Measurements from ENCODE around the gene BDKRB1.
"Not testable (repeated sequence)": the region's sequence is repeated elsewhere in the genome, so short reads cannot be mapped to it uniquely, and the experiment has no call there.

The BDKRB1 gene

DNA sequence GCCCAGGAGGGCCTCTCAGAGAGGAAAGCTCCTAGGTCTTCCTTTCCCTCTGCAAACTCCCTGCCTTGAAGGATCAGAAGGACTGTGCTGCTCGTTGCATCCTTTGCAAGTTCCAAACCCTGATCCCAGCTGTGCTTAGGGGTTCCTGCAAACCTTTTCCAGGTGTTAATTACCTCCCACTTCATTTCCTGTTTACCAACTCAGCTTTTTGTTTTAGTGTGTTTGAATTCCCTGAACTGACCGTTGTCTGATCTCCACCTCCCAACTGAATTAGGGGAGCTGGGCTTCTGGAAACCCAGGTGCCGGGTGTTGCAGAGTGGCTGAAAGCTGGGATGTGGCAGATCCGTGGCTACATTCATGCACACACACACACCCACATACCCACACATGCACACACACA lies 20.6 kb upstream of the BDKRB1 start:
- DNase-seq: no peak

DNA sequence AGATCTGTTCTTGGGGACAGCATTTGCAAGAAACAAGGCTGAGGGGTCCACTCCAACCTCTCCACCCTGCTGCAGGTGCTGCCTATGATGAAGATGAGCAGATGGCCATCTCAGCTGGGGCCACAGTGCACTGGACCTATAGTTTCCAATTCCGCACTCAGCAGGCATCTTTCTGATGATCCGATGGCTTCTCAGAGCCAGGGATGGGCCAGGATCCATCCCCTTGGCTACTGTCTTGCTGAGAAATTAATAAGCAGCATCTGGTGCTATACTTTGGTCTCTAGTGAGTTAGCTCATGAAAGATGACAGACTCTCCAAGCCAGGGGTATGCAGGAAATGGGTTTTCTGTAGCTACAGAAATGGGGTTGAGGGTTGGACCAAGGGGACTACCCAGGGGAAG lies 18.4 kb upstream of the BDKRB1 start:
- no peak for DNase-seq

DNA sequence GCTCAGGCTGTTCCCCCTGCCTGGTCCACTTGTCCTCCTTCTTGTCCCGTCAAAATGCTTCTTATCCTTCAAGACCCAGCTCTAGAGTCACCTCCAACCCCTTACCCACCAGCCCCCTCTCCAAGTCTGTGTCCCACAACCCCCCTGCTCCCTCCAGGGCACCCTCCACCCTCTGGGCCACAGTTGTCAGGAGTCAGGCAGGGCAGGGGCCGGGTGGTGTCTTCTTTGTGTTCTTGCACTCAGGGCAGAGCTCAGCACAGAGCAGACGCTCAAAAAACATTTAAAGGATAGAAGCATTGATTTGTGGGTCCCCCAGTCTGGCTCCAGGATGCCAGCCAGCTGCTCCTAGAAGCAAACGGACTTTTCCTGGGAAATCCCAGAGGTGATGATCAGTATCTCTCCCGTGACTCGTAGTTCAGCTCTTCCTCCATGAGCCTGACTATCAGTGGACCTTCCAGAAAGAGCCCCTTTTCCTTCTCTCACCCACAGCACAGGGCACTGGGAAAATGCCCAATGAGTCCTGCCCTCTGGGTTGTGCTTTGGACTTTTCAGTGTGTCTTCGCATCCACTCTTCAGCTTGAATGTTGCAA lies 17.2 kb upstream of the BDKRB1 start:
- no peak for DNase-seq

DNA sequence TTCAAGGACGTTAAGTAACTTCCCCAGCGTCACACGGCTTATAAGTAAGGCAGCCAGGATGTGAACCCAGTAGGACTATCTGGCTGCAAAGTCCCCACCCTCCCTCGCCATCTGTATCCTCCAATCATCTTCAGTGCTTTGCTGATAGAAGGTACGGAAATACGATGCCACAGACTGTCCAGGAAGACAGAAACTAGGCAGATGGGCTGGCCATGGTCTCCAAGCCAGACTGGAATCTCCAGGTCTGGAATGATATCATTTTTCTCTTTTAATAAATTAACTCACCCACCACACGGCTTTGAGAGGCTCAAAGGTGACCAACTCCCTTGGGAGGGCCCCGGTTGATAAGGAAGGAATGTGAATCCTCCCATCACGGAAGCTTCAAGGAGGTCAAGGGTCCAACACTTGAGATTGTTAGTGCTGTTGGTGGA lies 16.3 kb upstream of the BDKRB1 start:
- DNase-seq: no peak

DNA sequence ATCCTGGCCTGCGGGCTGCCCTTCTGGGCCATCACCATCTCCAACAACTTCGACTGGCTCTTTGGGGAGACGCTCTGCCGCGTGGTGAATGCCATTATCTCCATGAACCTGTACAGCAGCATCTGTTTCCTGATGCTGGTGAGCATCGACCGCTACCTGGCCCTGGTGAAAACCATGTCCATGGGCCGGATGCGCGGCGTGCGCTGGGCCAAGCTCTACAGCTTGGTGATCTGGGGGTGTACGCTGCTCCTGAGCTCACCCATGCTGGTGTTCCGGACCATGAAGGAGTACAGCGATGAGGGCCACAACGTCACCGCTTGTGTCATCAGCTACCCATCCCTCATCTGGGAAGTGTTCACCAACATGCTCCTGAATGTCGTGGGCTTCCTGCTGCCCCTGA lies 15.4 kb upstream of the BDKRB1 start:
- DNase-seq: no peak

DNA sequence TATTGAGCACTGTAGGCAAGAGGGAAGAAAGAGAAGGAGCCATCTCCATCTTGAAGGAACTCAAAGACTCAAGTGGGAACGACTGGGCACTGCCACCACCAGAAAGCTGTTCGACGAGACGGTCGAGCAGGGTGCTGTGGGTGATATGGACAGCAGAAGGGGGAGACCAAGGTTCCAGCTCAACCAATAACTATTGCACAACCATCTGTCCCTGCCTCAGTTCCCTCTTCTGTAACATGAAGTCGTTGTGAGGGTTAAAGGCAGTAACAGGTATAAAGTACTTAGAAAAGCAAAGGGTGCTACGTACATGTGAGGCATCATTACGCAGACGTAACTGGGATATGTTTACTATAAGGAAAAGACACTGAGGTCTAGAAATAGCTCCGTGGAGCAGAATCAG lies 13.9 kb upstream of the BDKRB1 start:
- no peak for DNase-seq

DNA sequence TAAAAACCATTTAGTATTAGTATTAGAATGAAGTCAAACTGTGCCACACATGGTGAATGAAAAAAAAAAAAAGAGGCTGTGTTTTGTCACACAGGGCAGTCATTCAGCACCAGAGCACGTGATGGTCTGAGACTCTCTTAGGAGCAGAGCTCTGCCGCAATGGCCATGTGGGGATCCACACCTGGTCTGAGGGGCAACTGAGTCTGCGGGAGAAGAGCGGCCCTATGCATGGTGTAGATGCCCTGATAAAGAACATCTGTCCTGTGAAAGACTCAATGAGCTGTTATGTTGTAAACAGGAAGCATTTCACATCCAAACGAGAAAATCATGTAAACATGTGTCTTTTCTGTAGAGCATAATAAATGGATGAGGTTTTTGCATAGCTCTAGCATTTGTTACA lies 12.2 kb upstream of the BDKRB1 start:
- no peak for DNase-seq

DNA sequence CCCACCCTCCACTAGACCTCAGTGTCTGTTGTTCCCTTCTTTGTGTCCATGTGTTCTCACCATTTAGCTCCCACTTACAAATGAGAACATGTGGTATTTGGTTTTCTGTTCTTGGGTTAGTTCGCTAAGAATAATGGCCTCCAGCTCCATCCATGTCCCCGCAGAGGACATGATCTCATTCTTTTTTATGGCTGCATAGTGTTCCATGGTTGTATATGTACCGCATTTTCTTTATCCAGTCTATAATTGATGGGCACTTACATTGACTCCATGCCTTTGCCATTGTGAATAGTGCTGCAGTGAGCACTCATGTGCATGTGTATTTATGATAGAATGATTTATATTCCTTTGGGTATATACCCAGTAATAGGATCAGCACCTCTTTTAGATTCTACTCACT lies 10.9 kb upstream of the BDKRB1 start:
- DNase-seq: not testable (repeated sequence)

DNA sequence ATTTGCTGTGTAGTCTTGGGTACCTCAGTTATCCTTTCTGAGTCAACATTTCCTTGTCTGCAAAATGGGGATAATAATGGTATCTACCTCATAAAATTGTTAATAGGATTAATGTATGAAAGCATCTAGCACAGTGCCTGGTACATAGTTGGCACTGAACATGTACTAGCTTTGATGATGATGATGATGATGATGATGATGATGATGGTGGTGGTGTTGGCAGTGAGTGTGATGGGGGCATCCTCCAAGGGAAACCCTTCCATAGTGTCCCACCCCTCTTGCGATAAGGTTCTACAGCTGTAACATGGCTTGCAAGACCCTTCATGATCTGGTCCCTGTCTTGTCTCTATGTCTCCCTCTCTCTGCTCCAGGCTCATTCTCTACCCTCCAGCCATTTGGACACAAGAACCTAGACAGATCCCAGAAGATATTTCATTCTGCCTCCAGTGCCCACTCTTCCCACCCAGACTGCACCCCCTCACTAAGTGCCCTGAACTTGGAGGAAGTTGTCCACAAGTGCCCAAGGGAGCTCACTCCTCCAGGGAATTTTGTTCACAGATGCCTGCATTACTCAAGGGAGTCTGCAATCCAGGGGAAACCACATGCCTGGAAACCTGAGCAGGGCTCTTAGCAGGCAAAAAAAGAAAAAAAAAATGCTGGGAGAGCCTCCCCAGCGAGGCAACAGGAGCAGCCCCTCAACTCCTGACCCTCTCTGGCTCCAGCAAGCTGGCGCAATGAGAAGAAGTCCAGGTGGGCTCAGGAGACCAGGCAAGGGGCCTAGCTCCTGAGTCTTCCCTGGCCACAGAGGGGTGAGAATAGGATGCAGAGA lies 10.1 kb upstream of the BDKRB1 start:
- peak; percentile 85 for DNase-seq

DNA sequence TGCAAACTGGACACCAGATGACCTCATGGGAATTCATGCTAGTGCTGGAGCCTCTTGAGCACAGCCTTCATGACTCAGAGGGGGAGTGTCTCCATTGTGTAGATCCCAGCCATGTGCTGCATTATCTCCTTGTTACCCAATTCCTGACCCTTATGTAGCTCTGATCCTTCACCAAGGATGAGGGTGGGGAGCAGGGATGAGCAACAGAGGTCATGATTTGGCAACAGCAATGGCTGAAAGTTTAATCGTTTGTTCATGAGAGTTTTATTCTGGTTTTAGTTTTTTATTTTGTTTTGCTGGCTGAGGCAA lies 9.5 kb upstream of the BDKRB1 start:
- DNase-seq: peak; percentile 96

DNA sequence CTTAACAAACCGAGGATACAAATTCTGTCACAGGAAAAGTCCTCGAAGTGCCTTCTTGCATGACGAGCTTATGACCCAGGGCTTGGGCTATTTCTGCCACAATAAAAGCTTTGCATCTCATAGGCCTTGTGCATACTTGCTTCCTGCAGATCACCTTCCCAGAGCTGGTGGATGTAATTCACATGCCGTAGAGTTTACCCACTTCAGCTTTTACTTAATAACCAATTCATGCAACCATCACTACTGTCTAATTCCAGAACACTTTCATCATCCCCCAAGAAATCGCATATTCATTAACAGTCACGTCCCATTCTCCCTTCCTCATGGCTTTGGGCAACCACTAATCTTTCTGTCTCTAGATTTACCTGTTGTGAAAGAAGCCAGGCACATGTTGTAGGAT lies 9.0 kb upstream of the BDKRB1 start:
- no peak for DNase-seq

DNA sequence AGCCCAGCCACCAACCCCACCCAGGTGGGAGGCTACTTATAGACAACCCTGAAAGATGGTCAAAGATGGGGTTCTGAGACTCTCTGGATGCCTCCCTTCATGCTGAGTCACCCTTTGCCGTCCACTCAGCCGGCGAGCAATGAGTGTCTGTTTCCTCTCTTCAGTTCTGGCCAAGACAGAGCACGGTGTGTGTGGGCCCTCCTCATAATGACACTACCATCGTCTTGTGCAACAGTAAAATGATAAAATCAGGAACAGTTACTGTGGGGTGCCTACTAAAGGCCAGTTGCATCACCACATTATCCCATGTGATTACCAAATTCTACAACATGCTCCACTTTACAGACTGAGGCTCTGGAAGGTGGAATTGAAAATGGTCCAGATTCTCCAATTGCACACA lies 7.0 kb upstream of the BDKRB1 start:
- DNase-seq: peak; percentile 60

DNA sequence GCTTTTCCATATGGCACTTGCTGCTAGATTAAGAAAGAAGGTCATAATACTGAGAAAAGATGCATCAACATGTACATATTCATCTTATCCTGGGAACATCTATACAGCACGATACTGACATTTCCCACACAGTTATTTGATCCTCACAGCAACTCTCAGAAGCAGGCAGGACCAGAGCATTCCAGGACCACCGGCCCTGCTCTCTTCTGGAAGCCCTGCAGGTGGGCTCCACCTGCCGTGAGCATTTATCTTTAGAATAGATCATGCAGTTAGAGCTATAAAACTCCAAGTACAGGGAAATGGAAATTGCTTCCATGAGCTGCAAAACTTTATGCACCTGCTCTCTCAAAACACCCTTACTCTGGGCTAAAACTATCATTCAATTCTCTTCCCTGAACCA lies 5.5 kb upstream of the BDKRB1 start:
- no peak for DNase-seq

DNA sequence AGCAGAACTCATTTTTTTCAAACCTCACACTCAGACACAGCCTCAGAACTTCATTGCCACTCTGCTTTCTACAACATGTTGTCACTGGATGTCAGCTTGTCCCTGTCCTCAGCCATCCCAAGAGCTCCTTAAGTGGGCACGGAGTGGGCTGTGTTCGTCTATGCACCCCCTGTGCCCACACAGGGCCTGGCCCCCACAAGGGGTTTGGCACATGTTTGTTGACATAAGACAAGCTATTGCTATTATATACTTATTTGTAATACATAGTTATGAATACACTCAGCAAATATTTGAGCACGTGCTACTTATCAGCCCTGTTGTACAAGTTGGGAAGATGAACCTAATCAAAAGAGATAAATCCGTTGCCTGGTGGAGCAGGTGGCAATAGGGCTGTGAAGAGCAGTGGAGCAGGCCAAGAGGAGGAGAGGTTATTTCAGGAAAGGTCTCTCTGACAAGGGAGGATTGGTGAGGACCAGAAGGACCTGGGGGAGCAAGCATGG lies 4.3 kb upstream of the BDKRB1 start:
- DNase-seq: no peak

DNA sequence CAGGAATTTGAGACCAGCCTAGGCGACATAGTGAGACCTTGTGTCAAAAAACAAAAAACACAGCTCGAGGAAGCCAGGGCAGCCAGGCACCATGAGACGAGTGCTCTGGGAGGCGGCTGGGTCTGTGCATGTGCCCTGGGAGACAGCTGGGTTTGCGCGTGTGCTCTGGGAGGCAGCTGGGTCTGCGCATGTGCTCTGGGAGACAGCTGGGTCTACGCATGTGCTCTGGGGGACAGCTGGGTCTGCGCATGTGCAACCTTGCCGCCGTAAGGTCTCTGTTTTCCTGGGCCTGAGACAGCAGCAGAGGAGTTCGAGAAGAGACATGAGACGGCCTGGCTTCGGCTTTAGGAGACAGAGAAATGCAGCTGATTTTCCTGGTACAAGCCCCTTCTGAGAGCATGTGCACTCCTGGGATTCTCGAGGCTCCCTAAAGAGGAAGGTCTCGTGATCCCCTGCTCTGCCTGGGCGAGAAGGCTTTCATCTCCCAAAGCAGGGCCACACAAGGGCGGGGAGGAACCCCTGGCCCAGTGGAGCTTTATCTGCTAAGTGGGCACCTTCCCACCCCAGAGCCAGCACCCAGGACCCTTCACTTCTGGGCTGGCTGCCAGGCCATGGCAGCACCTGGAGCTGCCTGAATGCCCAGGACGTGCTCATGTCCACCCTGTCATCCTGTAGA lies 3.5 kb upstream of the BDKRB1 start:
- DNase-seq: peak; percentile 75

DNA sequence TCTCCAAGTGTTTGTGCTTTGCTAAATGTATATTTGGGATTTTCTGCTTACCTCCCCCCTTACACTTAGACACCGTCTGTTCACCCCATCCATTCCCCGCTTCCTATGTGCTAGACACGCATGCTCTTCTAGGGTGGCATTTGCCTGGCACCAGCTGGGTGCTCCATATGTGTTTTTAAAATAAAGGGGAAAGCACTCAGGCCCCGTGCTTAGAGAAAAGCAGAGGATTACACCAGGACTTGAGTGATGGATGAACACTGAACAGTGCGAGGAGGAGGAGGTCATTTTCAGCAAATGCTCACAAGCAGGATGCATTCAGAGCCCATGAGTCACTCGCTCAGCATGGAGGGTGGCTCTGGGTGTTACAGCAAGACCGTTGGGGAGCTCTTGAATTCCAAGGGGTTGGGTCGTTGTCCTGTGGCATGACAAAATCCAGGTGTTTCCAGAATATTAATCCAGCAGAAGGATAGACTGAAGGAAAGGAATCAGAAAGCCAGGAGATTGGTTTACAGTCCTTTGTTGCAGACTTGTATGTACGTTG lies 2.9 kb upstream of the BDKRB1 start:
- peak; percentile 96 for DNase-seq

DNA sequence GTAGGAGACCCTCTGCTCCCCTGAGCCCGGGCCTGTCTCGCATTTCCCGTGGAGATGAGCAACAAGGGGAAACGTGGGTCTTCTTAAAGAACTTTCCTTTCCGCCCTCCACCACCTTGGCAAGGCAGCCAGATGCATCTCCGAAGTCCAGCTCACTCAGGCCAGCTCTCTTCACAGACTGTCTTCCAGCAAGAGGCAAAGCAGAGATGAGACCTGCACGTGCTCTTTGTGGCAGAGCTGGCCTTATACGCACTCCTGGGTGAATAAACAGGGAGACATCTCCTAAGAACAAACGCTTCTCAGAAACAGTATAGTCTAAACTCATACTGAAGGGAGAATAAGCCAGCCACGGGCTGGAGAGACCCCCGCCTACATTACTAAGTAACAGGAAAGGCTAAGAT lies 1.3 kb upstream of the BDKRB1 start:
- DNase-seq: no peak

DNA sequence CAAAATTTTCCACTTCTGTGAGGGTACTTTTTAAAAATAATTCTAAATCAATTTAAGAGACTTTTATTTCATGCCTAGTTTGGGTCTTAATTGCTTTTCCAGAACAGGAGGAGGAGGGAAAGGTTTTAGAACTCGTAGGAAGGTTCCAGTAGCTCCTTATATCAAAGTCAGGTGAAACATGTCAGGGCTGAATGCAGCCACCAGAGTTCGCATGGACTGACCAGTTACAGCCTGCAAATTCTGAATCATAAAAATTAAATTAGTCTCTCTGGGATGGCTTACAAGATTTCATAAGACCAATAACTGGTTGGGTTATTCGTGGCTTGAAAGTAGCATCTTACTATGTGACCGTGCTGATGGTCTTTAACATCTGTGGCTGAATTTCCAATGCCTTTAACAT lies 397 bp downstream of the BDKRB1 start:
- DNase-seq: no peak

DNA sequence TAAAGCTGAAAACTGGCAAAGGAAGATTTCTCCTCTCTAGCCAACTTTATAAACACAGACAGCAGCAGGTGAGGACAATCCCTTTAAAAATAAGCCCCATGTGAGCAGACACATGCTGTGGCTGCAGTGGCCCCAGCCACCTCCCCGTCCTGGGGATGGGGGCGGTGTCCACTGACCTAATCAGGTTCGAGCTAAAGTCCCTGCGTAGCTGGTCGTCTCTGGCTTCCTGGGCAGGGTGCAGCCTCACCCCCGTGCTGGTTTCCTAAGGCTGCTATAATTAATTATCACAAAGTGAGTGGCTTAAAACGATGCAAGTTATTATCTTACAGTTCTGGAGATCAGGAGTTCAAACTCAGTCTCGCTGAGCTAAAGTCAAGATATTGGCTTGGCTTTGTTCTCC lies 1.0 kb downstream of the BDKRB1 start:
- no peak for DNase-seq

DNA sequence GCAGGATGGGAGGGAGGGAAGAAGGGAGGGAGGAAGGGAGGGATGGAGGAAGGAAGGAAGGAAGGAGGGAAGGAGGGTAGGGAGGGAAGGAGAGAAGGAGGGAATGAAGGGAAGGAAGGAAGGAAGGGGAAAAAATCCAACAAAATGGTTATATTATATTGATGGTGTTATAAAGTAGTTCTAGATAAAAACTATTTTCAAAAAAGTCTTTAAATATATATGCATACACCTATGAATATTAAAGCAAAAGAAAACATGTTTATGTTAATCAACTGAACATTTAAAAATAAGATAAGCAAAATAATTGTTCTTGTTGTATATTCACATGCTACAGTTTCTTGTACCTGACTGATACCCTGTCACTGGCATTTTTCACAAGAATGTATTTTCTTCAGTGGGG lies 1.9 kb downstream of the BDKRB1 start:
- no peak for DNase-seq

DNA sequence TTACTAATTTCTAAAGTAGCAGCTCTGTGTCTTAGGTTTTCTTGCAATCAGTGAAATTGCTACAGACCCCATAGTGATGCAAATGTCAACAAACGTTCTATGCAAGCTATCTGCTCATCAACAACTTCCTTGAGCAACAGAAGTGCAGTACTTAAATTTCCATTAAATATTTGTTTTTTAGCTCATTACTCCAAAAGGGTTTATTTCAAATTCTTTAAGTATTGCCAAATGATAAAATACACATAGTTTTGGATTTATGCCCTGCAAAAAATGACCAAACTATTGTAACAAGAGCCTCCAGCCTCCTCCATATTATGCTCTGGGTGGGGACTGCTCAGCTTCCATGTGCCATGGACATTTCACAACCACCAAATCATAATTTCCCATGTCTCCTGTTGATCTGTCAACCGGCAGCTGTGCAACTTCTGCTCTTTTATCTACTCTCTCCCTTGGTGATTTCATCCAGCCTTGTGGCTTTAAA lies 4.4 kb downstream of the BDKRB1 start:
- DNase-seq: peak; percentile 78

DNA sequence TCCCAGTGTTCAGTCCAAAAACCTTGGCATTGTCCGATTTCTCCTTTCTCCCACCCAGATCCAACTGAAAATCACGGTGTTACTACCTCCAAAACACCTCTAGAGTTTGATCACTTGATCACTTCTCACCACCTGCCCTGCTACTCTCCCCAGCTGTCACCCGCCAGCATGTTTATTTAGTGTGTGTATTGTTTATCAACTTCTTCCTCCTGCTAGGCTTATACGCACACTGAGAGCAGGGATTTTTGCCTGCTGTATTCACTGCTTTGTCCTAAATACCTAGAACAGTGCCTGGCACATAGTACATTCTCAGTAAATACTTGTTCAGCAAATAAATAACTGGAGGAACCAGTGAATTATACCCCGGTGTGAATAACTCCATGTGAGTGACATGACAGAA lies 5.0 kb downstream of the BDKRB1 start:
- DNase-seq: no peak

Data from fibroblast of skin of back (primary cell).